Neural cell (in vitro differentiated cells): ENCODE measurements around the gene HSF5. TPM values are rescaled to one million over a fixed set of nuclear protein-coding genes. Genes with fewer than 3 reads are reported as not detected.

Source experiments
- H2AFZ ChIP-seq: fragments of 200-600, 300-800 bp; sonication (generic), shearing (Covaris generic); 2 replicates; pipeline ENCODE4 v1.6.0; 2014; ENCODE audit warnings: low read depth, mild to moderate bottlenecking, antibody characterized with exemption, low read length, moderate library complexity
- H3F3A ChIP-seq: fragments of 200-600 bp; shearing (Covaris generic); 2 replicates; pipeline ENCODE4 v1.6.1; 2016; ENCODE audit warnings: mild to moderate bottlenecking, moderate library complexity, mixed read lengths, antibody characterized with exemption, low read length; ENCODE audit not compliant: insufficient read depth, poor library complexity, severe bottlenecking
- H3K27ac ChIP-seq: fragments of 200-600, 300-800 bp; sonication (generic), shearing (Covaris generic); 2 replicates; pipeline ENCODE4 v1.5.1; 2014; ENCODE audit warnings: mild to moderate bottlenecking, low read length, moderate library complexity
- H3K27me3 ChIP-seq: fragments of 300-800, 200-600 bp; sonication (generic), shearing (Covaris generic); 2 replicates; pipeline ENCODE4 v1.6.0; 2014; ENCODE audit warnings: mild to moderate bottlenecking, low read depth, low read length, moderate library complexity; ENCODE audit not compliant: insufficient read depth
- H3K36me3 ChIP-seq: fragments of 300-800, 200-600 bp; sonication (generic), shearing (Covaris generic); 2 replicates; pipeline ENCODE4 v1.5.1; 2014; ENCODE audit warnings: mild to moderate bottlenecking, antibody characterized with exemption, low read length, moderate library complexity; ENCODE audit not compliant: insufficient read depth
- H3K4me2 ChIP-seq: fragments of 300-800, 200-600 bp; sonication (generic), shearing (Covaris generic); 2 replicates; pipeline ENCODE4 v1.6.0; 2014; ENCODE audit warnings: mild to moderate bottlenecking, low read length
- H3K4me3 ChIP-seq: fragments of 300-800, 200-600 bp; sonication (generic), shearing (Covaris generic); 2 replicates; pipeline ENCODE4 v1.5.1; 2014; ENCODE audit warnings: mild to moderate bottlenecking, low read length, moderate library complexity
- H3K79me2 ChIP-seq: fragments of 200-600 bp; shearing (Covaris generic); replicated peaks from 2 replicates; pipeline ENCODE4 v1.6.0; 2014; ENCODE audit warnings: mild to moderate bottlenecking, low read length, moderate library complexity; ENCODE audit not compliant: insufficient read depth
- H3K9ac ChIP-seq: fragments of 300-800, 200-600 bp; sonication (generic), shearing (Covaris generic); 2 replicates; pipeline ENCODE4 v1.6.1; 2016; ENCODE audit warnings: mild to moderate bottlenecking, low read length, mixed read lengths
- H3K9me2 ChIP-seq: fragments of 200-600 bp; shearing (Covaris generic); 2 replicates; pipeline ENCODE4 v1.6.1; 2016; ENCODE audit warnings: mild to moderate bottlenecking, low read length, mixed read lengths; ENCODE audit not compliant: insufficient read depth
- H3K9me3 ChIP-seq: fragments of 200-600, 300-800 bp; sonication (generic), shearing (Covaris generic); 2 replicates; pipeline ENCODE4 v1.6.1; 2016; ENCODE audit warnings: mild to moderate bottlenecking, mixed run types, low read length, moderate library complexity, mixed read lengths
- H4K20me1 ChIP-seq: fragments of 200-600 bp; shearing (Covaris generic); 2 replicates; pipeline ENCODE4 v1.6.1; 2016; ENCODE audit warnings: mild to moderate bottlenecking, mixed run types; ENCODE audit not compliant: insufficient read depth
- CTCF ChIP-seq: fragments of 450-650 bp; IDR thresholded peaks from 2 replicates; pipeline ENCODE4 v1.5.1; 2014; ENCODE audit warnings: antibody characterized with exemption, mild to moderate bottlenecking, moderate library complexity; ENCODE audit not compliant: poor library complexity, severe bottlenecking
- EP300 ChIP-seq: fragments of 450-650 bp; conservative IDR thresholded peaks from 2 replicates; pipeline ENCODE4 v1.6.1; 2014; ENCODE audit warnings: antibody characterized with exemption, mild to moderate bottlenecking, moderate library complexity; ENCODE audit not compliant: poor library complexity, severe bottlenecking
- EZH2 ChIP-seq: fragments of 200-600, 300-800 bp; shearing (Covaris generic), sonication (generic); IDR thresholded peaks from 2 replicates; pipeline ENCODE4 v1.6.1; 2014; ENCODE audit warnings: antibody characterized with exemption, low read length, borderline replicate concordance, mild to moderate bottlenecking; ENCODE audit not compliant: insufficient read depth, poor library complexity, severe bottlenecking
- MXI1 ChIP-seq: fragments of 450-650 bp; conservative IDR thresholded peaks from 2 replicates; pipeline ENCODE4 v1.6.1; 2014; ENCODE audit warnings: antibody characterized with exemption, mild to moderate bottlenecking; ENCODE audit not compliant: poor library complexity, severe bottlenecking
- POLR2AphosphoS5 ChIP-seq: IDR thresholded peaks from 2 replicates; pipeline ENCODE4 v1.6.1; 2012
- RAD21 ChIP-seq: fragments of 450-650 bp; conservative IDR thresholded peaks from 2 replicates; pipeline ENCODE4 v1.6.1; 2014; ENCODE audit warnings: antibody characterized with exemption, mild to moderate bottlenecking, moderate library complexity
- REST ChIP-seq: IDR thresholded peaks from 2 replicates; pipeline ENCODE4 v1.6.1; 2012; ENCODE audit warnings: borderline replicate concordance
- SMC3 ChIP-seq: fragments of 450-650 bp; conservative IDR thresholded peaks from 2 replicates; pipeline ENCODE4 v1.6.1; 2014; ENCODE audit warnings: antibody characterized with exemption, mild to moderate bottlenecking, moderate library complexity; ENCODE audit not compliant: poor library complexity
- TAF1 ChIP-seq: IDR thresholded peaks from 2 replicates; pipeline ENCODE4 v1.6.1; 2012; ENCODE audit warnings: low read depth
- polyA plus RNA-seq: library from polyadenylated mRNA; depleted of rRNA; stranded (reverse); fragments of >200 nt; gene quantifications from 2 replicates; pipeline ENCODE4 v1.2.3, GENCODE V29; 2014

Gene HSF5
- polyA plus RNA-seq, 1 donor from 2014 or later = 0.21 TPM

- no peak overlapping the region for H3K9ac ChIP-seq
- no peak overlapping the region for H3K4me3 ChIP-seq
- H3K9me2 ChIP-seq = no peaks in the 10 kb centered on the region
- no peaks in the 10 kb centered on the region for H3K9me3 ChIP-seq
- no peaks in the 10 kb centered on the region for H3K79me2 ChIP-seq
- H3F3A ChIP-seq = no peaks in the 10 kb centered on the region
- H3K36me3 ChIP-seq = no peaks in the 10 kb centered on the region
- no peaks in the 10 kb centered on the region for H4K20me1 ChIP-seq
- no peak for TF ChIP-seq SMC3
- TF ChIP-seq EP300 = no peak
- TF ChIP-seq TAF1 = no peak
- no peak for TF ChIP-seq RAD21
- TF ChIP-seq MXI1 = no peak
- TF ChIP-seq POLR2AphosphoS5 = no peak
- TF ChIP-seq REST = no peak
- TF ChIP-seq EZH2 = no peak
- TF ChIP-seq CTCF = no peak
- H2AFZ ChIP-seq = no peak overlapping the region
- H3K27me3 ChIP-seq = no peaks in the 10 kb centered on the region
- H3K4me2 ChIP-seq = no peak overlapping the region
- no peak overlapping the region for H3K27ac ChIP-seq
These were observed 103.3 kb downstream of the HSF5 start for GRCh38 chr17:58384897-58385296.

- H3K9ac ChIP-seq = no peak overlapping the region
- H3K27me3 ChIP-seq = no peaks in the 10 kb centered on the region
- H3K9me3 ChIP-seq = no peaks in the 10 kb centered on the region
- no peak for TF ChIP-seq EZH2
- no peak for TF ChIP-seq SMC3
- TF ChIP-seq CTCF = no peak
- TF ChIP-seq TAF1 = no peak
- TF ChIP-seq POLR2AphosphoS5 = no peak
- TF ChIP-seq MXI1 = no peak
- TF ChIP-seq RAD21 = no peak
- TF ChIP-seq EP300 = no peak
- no peak for TF ChIP-seq REST
- H3K4me2 ChIP-seq = no peak overlapping the region
- no peak overlapping the region for H2AFZ ChIP-seq
- no peaks in the 10 kb centered on the region for H3F3A ChIP-seq
- no peak overlapping the region for H3K27ac ChIP-seq
- H3K36me3 ChIP-seq = no peaks in the 10 kb centered on the region
- H3K4me3 ChIP-seq = no peak overlapping the region
- H3K9me2 ChIP-seq = no peaks in the 10 kb centered on the region
- no peaks in the 10 kb centered on the region for H3K79me2 ChIP-seq
- H4K20me1 ChIP-seq = no peaks in the 10 kb centered on the region
These were observed 104.2 kb downstream of the HSF5 start for GRCh38 chr17:58383892-58384462.
